ENCODE data around the gene ATP1B2. TPM values are rescaled to one million over a fixed set of nuclear protein-coding genes. Genes with fewer than 3 reads are reported as not detected.

Gene ATP1B2
- total RNA-seq, 3 donors from 2014 or later: 0.41 to 8.7 (median 0.67) TPM

GRCh38 chr17:7667656-7668406 lies 17.1 kb downstream of the ATP1B2 start:
- DNase-seq (no peak), ATAC-seq (peak; percentile 12)
- no peak for TF ChIP-seq CTCF (IDR thresholded peaks at IDR 0.05)
- Histone ChIP-seq H3K4me3 (no peak overlapping the region), H3K4me1 (ENCODE audit: low read depth) (no peaks in the 10 kb centered on the region), H3K9me3 (no peaks in the 10 kb centered on the region), H3K36me3 (ENCODE audit: low read depth) (peaks cover 5% of the 10 kb centered on the region)
- intact Hi-C loops (cut with DNase I, micrococcal nuclease): no loop called here

- DNase-seq: no peak
- H3K4me1 ChIP-seq (ENCODE audit: low read depth): no peaks in the 10 kb centered on the region
- H3K4me3 ChIP-seq: no peak overlapping the region
- H3K36me3 ChIP-seq (ENCODE audit: low read depth): peaks cover 10% of the 10 kb centered on the region
- intact Hi-C loops (cut with DNase I, micrococcal nuclease): no loop called here
- ATAC-seq: no peak
- H3K9me3 ChIP-seq: peaks cover 4% of the 10 kb centered on the region
- no peak for TF ChIP-seq CTCF (IDR thresholded peaks at IDR 0.05)
Observed at GRCh38 chr17:7668482-7668881, 17.8 kb downstream of the ATP1B2 start.

- ATAC-seq: no peak
- intact Hi-C loops (cut with DNase I, micrococcal nuclease): no loop called here
- H3K9me3 ChIP-seq: peaks cover 9% of the 10 kb centered on the region
- peaks cover 20% of the 10 kb centered on the region for H3K36me3 ChIP-seq (ENCODE audit: low read depth)
- peak in 1 of 3 donors; percentile 63 for DNase-seq
- H3K4me1 ChIP-seq (ENCODE audit: low read depth): no peaks in the 10 kb centered on the region
- no peak overlapping the region for H3K4me3 ChIP-seq
- TF ChIP-seq CTCF (IDR thresholded peaks at IDR 0.05): no peak
Observed at GRCh38 chr17:7673239-7673638, 22.5 kb downstream of the ATP1B2 start.

GRCh38 chr17:7674934-7675333 lies 24.2 kb downstream of the ATP1B2 start:
- intact Hi-C loops (cut with DNase I, micrococcal nuclease): no loop called here
- Histone ChIP-seq H3K4me1 (ENCODE audit: low read depth) (no peaks in the 10 kb centered on the region), H3K36me3 (ENCODE audit: low read depth) (peaks cover 14% of the 10 kb centered on the region), H3K4me3 (no peak overlapping the region), H3K9me3 (peaks cover 9% of the 10 kb centered on the region)
- no peak for ATAC-seq
- TF ChIP-seq CTCF (IDR thresholded peaks at IDR 0.05): no peak
- no peak for DNase-seq

- no peak for DNase-seq
- intact Hi-C loops (cut with DNase I, micrococcal nuclease): no loop called here
- Histone ChIP-seq H3K4me3 (no peak overlapping the region), H3K9me3 (peaks cover 9% of the 10 kb centered on the region), H3K36me3 (ENCODE audit: low read depth) (peaks cover 14% of the 10 kb centered on the region), H3K4me1 (ENCODE audit: low read depth) (no peaks in the 10 kb centered on the region)
- no peak for TF ChIP-seq CTCF (IDR thresholded peaks at IDR 0.05)
- no peak for ATAC-seq
Observed at GRCh38 chr17:7676533-7676932, 25.8 kb downstream of the ATP1B2 start.
